Natural killer cell (primary cell): ENCODE data around the gene DGKZ. TPM values are rescaled to one million over a fixed set of nuclear protein-coding genes. Genes with fewer than 3 reads are reported as not detected.

Experiments
- ATAC-seq, 3 donors: fragments of 150-1000 bp in 2 of 3; fragments of 200-7000 bp in 1 of 3; cut with Tn5 transposase; 1 replicate in 1 of 3; 2 replicates in 2 of 3; pipeline ENCODE4 v1.10.0; 2021; ENCODE audit warnings: mild to moderate bottlenecking in 2 of 3, moderate library complexity in 2 of 3
- DNase-seq, 2 donors: peaks; one replicate each; pipeline versions ENCODE4 v3.0.0 to v3.0.0-alpha.2; 2013 to 2021; ENCODE audit warnings: mixed read lengths in 1 of 2
- H3K27ac ChIP-seq: one replicate; pipeline ENCODE4 v1.5.1; 2013; ENCODE audit warnings: mild to moderate bottlenecking, low read length
- H3K27me3 ChIP-seq: one replicate; pipeline ENCODE4 v1.6.1; 2013; ENCODE audit warnings: low read length; ENCODE audit not compliant: control insufficient read depth, insufficient read depth
- H3K36me3 ChIP-seq: one replicate; pipeline ENCODE4 v1.6.1; 2013; ENCODE audit warnings: low read length; ENCODE audit not compliant: control insufficient read depth, insufficient read depth
- H3K4me1 ChIP-seq: one replicate; pipeline ENCODE4 v1.6.1; 2013; ENCODE audit warnings: low read length; ENCODE audit not compliant: control insufficient read depth, insufficient read depth
- H3K4me3 ChIP-seq: one replicate; pipeline ENCODE4 v1.5.1; 2013; ENCODE audit warnings: low read length
- H3K9me3 ChIP-seq: one replicate; pipeline ENCODE4 v1.6.1; 2013; ENCODE audit warnings: low read length; ENCODE audit not compliant: control insufficient read depth, insufficient read depth
- H3K27ac Mint-ChIP-seq, 2 donors: one replicate each; pipeline ENCODE4 v1.8.0; 2022; ENCODE audit warnings: mild to moderate bottlenecking in 2 of 2, mixed read lengths in 2 of 2, moderate library complexity in 1 of 2
- H3K27me3 Mint-ChIP-seq, 2 donors: one replicate each; pipeline ENCODE4 v1.8.0; 2022; ENCODE audit warnings: low read depth in 2 of 2, mixed read lengths in 2 of 2
- H3K36me3 Mint-ChIP-seq: one replicate; pipeline ENCODE4 v1.8.0; 2022; ENCODE audit warnings: mixed read lengths
- H3K4me1 Mint-ChIP-seq, 2 donors: one replicate each; pipeline ENCODE4 v1.8.0; 2022; ENCODE audit warnings: mixed read lengths in 2 of 2
- H3K4me3 Mint-ChIP-seq: one replicate; pipeline ENCODE4 v1.8.0; 2022; ENCODE audit warnings: mild to moderate bottlenecking, moderate library complexity, mixed read lengths
- H3K9me3 Mint-ChIP-seq, 2 donors: one replicate each; pipeline ENCODE4 v1.8.0; 2022; ENCODE audit warnings: mixed read lengths in 2 of 2
- WGBS: methylation state at CpG from one replicate; pipeline ENCODE4 v1.1.7; 2013; ENCODE audit warnings: missing lambda C conversion rate; ENCODE audit not compliant: insufficient coverage; 5-methylcytosine and 5-hydroxymethylcytosine counted together
- intact Hi-C: fragments of 100-400 bp; cut with micrococcal nuclease; formaldehyde crosslinking; loops from one replicate; pipeline ENCODE4 v1.14.2; 2022
- total RNA-seq, 4 donors: library from RNA; stranded (reverse); fragments of 120-200 nt in 1 of 4; gene quantifications; one replicate each; pipeline versions ENCODE4 v1.2.3 to v1.2.4, GENCODE V29; 2013 to 2022
- TF ChIP-seq, protein P1 (sequence below): fragments of 200-600 bp; IDR thresholded peaks from one replicate; pipeline ENCODE4 v1.8.0; 2022; ENCODE audit warnings: antibody characterized with exemption

The DGKZ gene
- total RNA-seq, 3 donors from 2014 or later (not counting 1 experiment from before 2014, with no cell fraction given): 307 to 377 (median 350) TPM

DNA sequence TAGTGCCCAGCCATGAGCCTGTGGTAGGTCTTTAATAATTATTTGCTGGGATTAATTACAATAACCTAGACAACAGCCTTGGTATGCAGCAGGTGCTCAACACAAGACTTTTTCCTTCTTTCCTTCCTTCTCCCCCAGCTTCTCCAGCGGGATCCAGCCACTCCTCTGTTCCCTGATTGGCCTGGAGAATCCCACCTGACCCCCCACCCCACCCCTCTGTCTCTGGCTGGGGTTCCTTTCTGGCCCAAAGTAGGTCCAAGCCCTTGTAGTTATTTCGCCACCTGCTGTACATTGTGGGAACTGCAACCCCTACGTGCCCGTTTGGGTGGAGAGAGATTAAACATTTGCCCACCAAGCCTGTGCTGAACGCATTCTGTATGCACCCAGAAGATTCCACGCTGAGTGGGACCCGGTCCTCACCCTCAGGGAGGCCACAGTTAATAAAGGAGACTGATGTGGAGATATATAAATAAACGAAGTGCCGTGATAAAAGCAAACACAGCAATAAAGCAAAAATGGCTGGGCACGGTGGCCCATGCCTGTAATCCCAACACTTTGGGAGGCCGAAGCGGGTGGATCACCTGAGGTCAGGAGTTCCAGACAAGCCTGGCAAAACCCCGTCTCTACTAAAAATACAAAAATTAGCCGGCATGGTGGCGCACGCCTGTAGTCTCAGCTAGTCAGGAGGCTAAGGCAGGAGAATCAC lies 32.1 kb upstream of the DGKZ start:
- peaks cover 0 to 6% of the 10 kb centered on the region in 2 donors for H3K27me3 Mint-ChIP-seq
- no peak overlapping the region for H3K27ac Mint-ChIP-seq

DNA sequence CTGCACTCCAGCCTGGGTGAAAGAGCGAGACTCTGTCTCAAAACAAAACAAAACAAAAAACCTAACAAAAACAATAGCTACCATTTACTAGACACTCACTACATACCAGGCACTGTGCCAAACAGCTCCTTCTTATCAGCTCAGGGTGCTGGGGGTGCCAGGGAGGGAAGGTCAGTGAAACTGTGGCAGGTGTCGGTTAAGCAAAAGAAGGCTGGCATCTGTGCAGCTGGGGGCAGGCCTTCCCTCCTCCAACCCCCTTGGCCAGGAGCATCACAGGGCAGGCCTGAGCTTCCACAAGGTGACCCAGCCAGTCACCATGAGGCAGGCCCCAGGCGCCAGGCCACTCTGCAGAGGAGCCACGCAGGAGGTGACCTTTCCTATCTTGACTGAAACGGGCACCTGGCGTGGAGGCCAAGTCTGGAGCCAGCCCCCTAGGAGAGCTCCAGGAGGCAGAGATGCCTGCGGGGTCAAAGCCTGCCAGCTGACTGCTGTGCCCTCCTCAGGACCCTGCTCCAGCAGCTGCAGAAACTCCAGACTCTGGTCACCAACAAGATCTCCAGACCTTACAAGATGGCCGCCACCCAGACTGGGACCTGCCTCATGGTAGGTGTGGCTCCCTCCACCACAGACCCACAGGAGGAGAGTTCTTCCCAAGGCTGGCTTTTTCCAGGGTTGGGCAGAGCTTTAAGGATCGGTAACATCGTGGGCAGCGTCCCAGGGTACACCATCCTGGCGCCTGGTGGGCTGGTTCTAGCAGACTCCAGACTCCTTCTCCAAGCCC lies 31.3 kb upstream of the DGKZ start:
- peaks cover 15% of the 10 kb centered on the region for H3K4me1 ChIP-seq
- intact Hi-C loops: loop anchor here (5.0 kb wide), 1 partner anchor 189 kb away; no protein-coding TSS in a partner anchor
- H3K9me3 ChIP-seq: no peaks in the 10 kb centered on the region
- no peak overlapping the region for H3K27ac Mint-ChIP-seq
- H3K9me3 Mint-ChIP-seq: no peaks in the 10 kb centered on the region
- DNase-seq: no peak
- H3K27me3 ChIP-seq: no peaks in the 10 kb centered on the region
- peaks cover 0 to 6% of the 10 kb centered on the region in 2 donors for H3K27me3 Mint-ChIP-seq
- H3K4me3 Mint-ChIP-seq: no peak overlapping the region
- WGBS: 88% methylated on average over 12 of the region's 12 CpGs
- no peaks in the 10 kb centered on the region for H3K36me3 Mint-ChIP-seq
- no peak overlapping the region for H3K27ac ChIP-seq
- no peak for ATAC-seq
- TF ChIP-seq, protein P1, sequence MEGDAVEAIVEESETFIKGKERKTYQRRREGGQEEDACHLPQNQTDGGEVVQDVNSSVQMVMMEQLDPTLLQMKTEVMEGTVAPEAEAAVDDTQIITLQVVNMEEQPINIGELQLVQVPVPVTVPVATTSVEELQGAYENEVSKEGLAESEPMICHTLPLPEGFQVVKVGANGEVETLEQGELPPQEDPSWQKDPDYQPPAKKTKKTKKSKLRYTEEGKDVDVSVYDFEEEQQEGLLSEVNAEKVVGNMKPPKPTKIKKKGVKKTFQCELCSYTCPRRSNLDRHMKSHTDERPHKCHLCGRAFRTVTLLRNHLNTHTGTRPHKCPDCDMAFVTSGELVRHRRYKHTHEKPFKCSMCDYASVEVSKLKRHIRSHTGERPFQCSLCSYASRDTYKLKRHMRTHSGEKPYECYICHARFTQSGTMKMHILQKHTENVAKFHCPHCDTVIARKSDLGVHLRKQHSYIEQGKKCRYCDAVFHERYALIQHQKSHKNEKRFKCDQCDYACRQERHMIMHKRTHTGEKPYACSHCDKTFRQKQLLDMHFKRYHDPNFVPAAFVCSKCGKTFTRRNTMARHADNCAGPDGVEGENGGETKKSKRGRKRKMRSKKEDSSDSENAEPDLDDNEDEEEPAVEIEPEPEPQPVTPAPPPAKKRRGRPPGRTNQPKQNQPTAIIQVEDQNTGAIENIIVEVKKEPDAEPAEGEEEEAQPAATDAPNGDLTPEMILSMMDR: no peak
- H3K4me1 Mint-ChIP-seq: peaks cover 15 to 18% of the 10 kb centered on the region in 2 donors
- no peak overlapping the region for H3K4me3 ChIP-seq
- no peaks in the 10 kb centered on the region for H3K36me3 ChIP-seq

More for the DNA sequence above, 32.1 kb upstream of the DGKZ start:
- WGBS: 59% methylated on average over 16 of the region's 16 CpGs
- Histone ChIP-seq H3K4me1 (peaks cover 15% of the 10 kb centered on the region), H3K27me3 (no peaks in the 10 kb centered on the region), H3K9me3 (no peaks in the 10 kb centered on the region), H3K27ac (no peak overlapping the region), H3K36me3 (no peaks in the 10 kb centered on the region), H3K4me3 (no peak overlapping the region)
- no peak overlapping the region for H3K4me3 Mint-ChIP-seq
- H3K9me3 Mint-ChIP-seq: no peaks in the 10 kb centered on the region
- ATAC-seq: peak; percentile 86 to 96 (median 95)
- H3K36me3 Mint-ChIP-seq: no peaks in the 10 kb centered on the region
- peaks cover 15 to 18% of the 10 kb centered on the region in 2 donors for H3K4me1 Mint-ChIP-seq
- intact Hi-C loops: loop anchor here (5.0 kb wide), 1 partner anchor 188 kb away; no protein-coding TSS in a partner anchor
- TF ChIP-seq, protein P1: peak; percentile 96
- DNase-seq: peak; percentile 63 to 86

GRCh38 chr11:46319074-46319453 lies 28.2 kb upstream of the DGKZ start:
- peaks cover 0 to 4% of the 10 kb centered on the region in 2 donors for H3K27me3 Mint-ChIP-seq
- no peaks in the 10 kb centered on the region for H3K9me3 Mint-ChIP-seq
- DNase-seq: no peak
- H3K4me3 ChIP-seq: no peak overlapping the region
- H3K27me3 ChIP-seq: no peaks in the 10 kb centered on the region
- no peak overlapping the region for H3K4me3 Mint-ChIP-seq
- no peak overlapping the region for H3K27ac ChIP-seq
- WGBS: 90% methylated on average over 5 of the region's 5 CpGs
- intact Hi-C loops: loop anchor here (5.0 kb wide), 1 partner anchor 192 kb away; no protein-coding TSS in a partner anchor
- TF ChIP-seq, protein P1: no peak
- H3K36me3 ChIP-seq: no peaks in the 10 kb centered on the region
- H3K27ac Mint-ChIP-seq: peak overlapping the region in 1 of 2 donors; percentile 55
- no peaks in the 10 kb centered on the region for H3K9me3 ChIP-seq
- peaks cover 15% of the 10 kb centered on the region for H3K4me1 ChIP-seq
- no peaks in the 10 kb centered on the region for H3K36me3 Mint-ChIP-seq
- peaks cover 15 to 18% of the 10 kb centered on the region in 2 donors for H3K4me1 Mint-ChIP-seq
- no peak for ATAC-seq
